A673 (cell line): ENCODE results near the gene RPTOR. TPM values are rescaled to one million over a fixed set of nuclear protein-coding genes. Genes with fewer than 3 reads are reported as not detected.
A peak's percentile ranks its signal among the peaks of the same experiment; 100 is the strongest.

Source experiments
- BruUV-seq: library from RNA; stranded (reverse); fragments of 400-500 nt; replicated peaks from 2 replicates; lab custom pipeline; 2021; lab: Mats Ljungman, UMichigan
- CTCF ChIA-PET: fragments of 300-600 bp; sonication (Branson Sonifier 250); formaldehyde crosslinking; loops from one replicate; lab custom pipeline; 2022; ENCODE audit warnings: antibody characterized with exemption; lab: Charles Lee
- POLR2A ChIA-PET: fragments of 300-600 bp; sonication (Branson Sonifier 250); formaldehyde crosslinking; loops from one replicate; lab custom pipeline; 2022; ENCODE audit warnings: antibody characterized with exemption; ENCODE audit not compliant: low non-redundant PET; lab: Charles Lee
- DNase-seq: peaks from one replicate; pipeline ENCODE4 v3.0.0-alpha.2; 2015; ENCODE audit warnings: low spot score
- H3K27ac ChIP-seq: fragments of 200-600 bp; sonication (generic); 2 replicates; pipeline ENCODE4 v1.5.1; 2016; ENCODE audit warnings: mixed run types, low read depth, mild to moderate bottlenecking, mixed read lengths, antibody characterized with exemption, low read length; ENCODE audit not compliant: poor library complexity, severe bottlenecking
- H3K27me3 ChIP-seq: fragments of 200-600 bp; sonication (generic); replicated peaks from 2 replicates; pipeline ENCODE4 v1.6.1; 2017; ENCODE audit warnings: mixed run types, low read depth, mild to moderate bottlenecking, mixed read lengths, antibody characterized with exemption, low read length; ENCODE audit not compliant: insufficient read depth, poor library complexity
- H3K36me3 ChIP-seq: fragments of 200-600 bp; sonication (generic); 2 replicates; pipeline ENCODE4 v1.6.1; 2016; ENCODE audit warnings: mixed run types, mild to moderate bottlenecking, mixed read lengths, antibody characterized with exemption, low read length; ENCODE audit not compliant: insufficient read depth, poor library complexity, severe bottlenecking
- H3K4me1 ChIP-seq: fragments of 200-600 bp; sonication (generic); 2 replicates; pipeline ENCODE4 v1.6.1; 2017; ENCODE audit warnings: mixed run types, mild to moderate bottlenecking, mixed read lengths, antibody characterized with exemption, low read length; ENCODE audit not compliant: insufficient read depth, poor library complexity, severe bottlenecking
- H3K4me3 ChIP-seq: fragments of 200-600 bp; sonication (generic); 2 replicates; pipeline ENCODE4 v1.5.1; 2016; ENCODE audit warnings: low read depth, mixed run types, mild to moderate bottlenecking, mixed read lengths, low read length; ENCODE audit not compliant: poor library complexity, severe bottlenecking
- H3K9me3 ChIP-seq: fragments of 200-600 bp; sonication (generic); 2 replicates; pipeline ENCODE4 v1.6.1; 2016; ENCODE audit warnings: mixed run types, low read depth, mild to moderate bottlenecking, mixed read lengths, antibody characterized with exemption, low read length; ENCODE audit not compliant: poor library complexity, severe bottlenecking
- CTCF ChIP-seq: fragments of 300-800, 200-600 bp; sonication (generic); conservative IDR thresholded peaks from 2 replicates; pipeline ENCODE4 v1.5.1; 2017; ENCODE audit warnings: low read depth, mild to moderate bottlenecking, antibody characterized with exemption, low read length, moderate library complexity, mixed read lengths
- EZH2 ChIP-seq: fragments of 200-600 bp; sonication (generic); IDR thresholded peaks from 2 replicates; pipeline ENCODE4 v1.6.1; 2017; ENCODE audit warnings: borderline replicate concordance, low read depth, mild to moderate bottlenecking, mixed read lengths, antibody characterized with exemption, low read length; ENCODE audit not compliant: poor library complexity, severe bottlenecking
- intact Hi-C: fragments of 100-400 bp; cut with micrococcal nuclease; formaldehyde crosslinking; loops from one replicate; pipeline ENCODE4 v1.10.0; 2022; ENCODE audit not compliant: unreplicated experiment
- total RNA-seq: library from RNA; stranded (reverse); gene quantifications from 2 replicates; pipeline ENCODE4 v1.2.3, GENCODE V29; 2021

The RPTOR gene
- total RNA-seq, 1 experiment from 2014 or later: 55.2 TPM

GRCh38 chr17:80968602-80969029 is 424.0 kb downstream of the RPTOR start:
- H3K27ac ChIP-seq: no peak overlapping the region
- CTCF ChIA-PET: interaction anchor here (0.6 kb wide), 1 partner anchor 968 kb away, joined by 3 read pairs; no protein-coding TSS in a partner anchor

GRCh38 chr17:80969030-80969673 is 424.5 kb downstream of the RPTOR start:
- Histone ChIP-seq H3K4me1 (peaks cover 9% of the 10 kb centered on the region), H3K27ac (no peak overlapping the region), H3K36me3 (no peaks in the 10 kb centered on the region), H3K4me3 (no peak overlapping the region), H3K9me3 (no peaks in the 10 kb centered on the region), H3K27me3 (no peaks in the 10 kb centered on the region)
- no peak for DNase-seq
- intact Hi-C loops: no loop called here
- ChIA-PET CTCF (interaction anchor here (0.6 to 1.3 kb wide), 2 partner anchors 542 to 968 kb away, joined by 3 to 10 read pairs; no protein-coding TSS in a partner anchor), POLR2A (no interaction called here)
- BruUV-seq: no TSS peak
- TF ChIP-seq EZH2 (no peak), CTCF (no peak)

More at GRCh38 chr17:80968602-80969029, 424.0 kb downstream of the RPTOR start:
- DNase-seq: peak; percentile 71
- no TSS peak for BruUV-seq
- POLR2A ChIA-PET: no interaction called here
- intact Hi-C loops: no loop called here
- TF ChIP-seq EZH2 (no peak), CTCF (no peak)
- H3K36me3 ChIP-seq: no peaks in the 10 kb centered on the region
- no peaks in the 10 kb centered on the region for H3K27me3 ChIP-seq
- no peaks in the 10 kb centered on the region for H3K9me3 ChIP-seq
- no peak overlapping the region for H3K4me3 ChIP-seq
- H3K4me1 ChIP-seq: peaks cover 9% of the 10 kb centered on the region

- CTCF ChIA-PET: interaction anchor here (1.3 kb wide), 1 partner anchor 543 kb away, joined by 10 read pairs; no protein-coding TSS in a partner anchor
- H3K4me1 ChIP-seq: peaks cover 9% of the 10 kb centered on the region
- no peak overlapping the region for H3K4me3 ChIP-seq
- intact Hi-C loops: no loop called here
- no peaks in the 10 kb centered on the region for H3K27me3 ChIP-seq
- no peak for DNase-seq
- POLR2A ChIA-PET: no interaction called here
- no peaks in the 10 kb centered on the region for H3K9me3 ChIP-seq
- no peak overlapping the region for H3K27ac ChIP-seq
- H3K36me3 ChIP-seq: no peaks in the 10 kb centered on the region
- no peak for TF ChIP-seq EZH2
- BruUV-seq: no TSS peak
Observed at GRCh38 chr17:80969674-80970043, 425.0 kb downstream of the RPTOR start.
